A549 (cell line): Measurements from ENCODE around the gene PCBP3. TPM values are rescaled to one million over a fixed set of nuclear protein-coding genes. Genes with fewer than 3 reads are reported as not detected.

Experiments used
- ATAC-seq, 2 experiments: fragments of 200-7000 bp in 1 of 2; fragments of >200 bp in 1 of 2; cut with Nextera tagmentation in 1 of 2; cut with Tn5 transposase in 1 of 2; 3 replicates each; pipeline versions ENCODE4 v1.8.0 to v1.9.1; 2018 to 2020; ENCODE audit warnings: mild to moderate bottlenecking in 1 of 2, moderate library complexity in 1 of 2
- CTCF ChIA-PET: fragments of 300-600 bp; sonication (Branson Sonifier 250); formaldehyde crosslinking; extraction: SDS; loops from one replicate; lab custom pipeline; 2021; ENCODE audit warnings: antibody characterized with exemption, inconsistent platforms; lab: Yijun Ruan, JAX
- POLR2A ChIA-PET: fragments of 350-600 bp; formaldehyde crosslinking; extraction: SDS; loops from one replicate; lab custom pipeline; 2021; ENCODE audit warnings: antibody characterized with exemption, inconsistent platforms; lab: Yijun Ruan, JAX
- DNase-seq, 2 experiments: peaks; one replicate each; pipeline versions ENCODE4 v3.0.0 to v3.0.0-alpha.2; 2011 to 2016; ENCODE audit warnings: low read depth in 1 of 2, low spot score in 1 of 2
- FAIRE-seq: peaks from 2 replicates; lab custom pipeline; 2011; peaks lifted over from hg19 to GRCh38; lab: Jason Lieb, UNC
- H3K27ac ChIP-seq, 2 experiments: fragments of >200 bp; sonication (Bioruptor Twin); formaldehyde crosslinking; 3 replicates each; pipeline ENCODE4 v1.5.1; 2016 to 2017
- H3K4me1 ChIP-seq: fragments of >200 bp; sonication (Bioruptor Twin); formaldehyde crosslinking; 3 replicates; pipeline ENCODE4 v1.6.1; 2016
- H3K4me2 ChIP-seq: fragments of >200 bp; sonication (Bioruptor Twin); formaldehyde crosslinking; 3 replicates; pipeline ENCODE4 v1.6.1; 2016
- H3K4me3 ChIP-seq: fragments of >200 bp; sonication (Bioruptor Twin); formaldehyde crosslinking; 3 replicates; pipeline ENCODE4 v1.5.1; 2016
- H3K9me3 ChIP-seq: fragments of >200 bp; sonication (Bioruptor Twin); formaldehyde crosslinking; 3 replicates; pipeline ENCODE4 v1.6.1; 2016
- ATOH8 ChIP-seq: fragments of 250-450 bp; sonication (Bioruptor Pico); IDR thresholded peaks from 2 replicates; pipeline ENCODE4 v1.5.0; 2020; ENCODE audit warnings: low read depth, mild to moderate bottlenecking, moderate library complexity
- BHLHE40 ChIP-seq: IDR thresholded peaks from 2 replicates; pipeline ENCODE4 v1.6.1; 2012; ENCODE audit warnings: low read depth, low read length, inconsistent platforms
- CBX2 ChIP-seq: fragments of 200-600 bp; sonication (generic); IDR thresholded peaks from 2 replicates; pipeline ENCODE4 v1.6.1; 2016; ENCODE audit warnings: low read depth, mild to moderate bottlenecking, borderline replicate concordance
- CBX8 ChIP-seq: fragments of 200-600 bp; sonication (generic); IDR thresholded peaks from 2 replicates; pipeline ENCODE4 v1.6.1; 2016
- CHD2 ChIP-seq: fragments of 150-350 bp; IDR thresholded peaks from 2 replicates; pipeline ENCODE4 v1.6.1; 2014; ENCODE audit warnings: low read length; ENCODE audit not compliant: partially characterized antibody
- CHD4 ChIP-seq: fragments of 200-600 bp; sonication (generic); IDR thresholded peaks from 2 replicates; pipeline ENCODE4 v1.6.1; 2016; ENCODE audit warnings: antibody characterized with exemption, mild to moderate bottlenecking, borderline replicate concordance
- E2F6 ChIP-seq: IDR thresholded peaks from 2 replicates; pipeline ENCODE4 v1.6.1; 2012; ENCODE audit warnings: low read depth, borderline replicate concordance
- EHF ChIP-seq: fragments of 250-450 bp; sonication (Bioruptor Pico); IDR thresholded peaks from 2 replicates; pipeline ENCODE4 v1.5.0; 2020; ENCODE audit warnings: mild to moderate bottlenecking
- EHMT2 ChIP-seq: fragments of 200-600 bp; sonication (generic); IDR thresholded peaks from 2 replicates; pipeline ENCODE4 v1.6.1; 2016; ENCODE audit warnings: antibody characterized with exemption, low read depth, mild to moderate bottlenecking, moderate library complexity
- FOXS1 ChIP-seq: fragments of 250-450 bp; sonication (Bioruptor Pico); IDR thresholded peaks from 2 replicates; pipeline ENCODE4 v1.5.0; 2020; ENCODE audit warnings: mild to moderate bottlenecking, moderate library complexity
- HEYL ChIP-seq: fragments of 250-450 bp; sonication (Bioruptor Pico); IDR thresholded peaks from 2 replicates; pipeline ENCODE4 v1.8.0; 2021; ENCODE audit warnings: mild to moderate bottlenecking, moderate library complexity
- HOXA7 ChIP-seq: fragments of 250-450 bp; sonication (Bioruptor Pico); IDR thresholded peaks from 2 replicates; pipeline ENCODE4 v1.5.0; 2020; ENCODE audit warnings: mild to moderate bottlenecking, moderate library complexity
- JUNB ChIP-seq: fragments of >200 bp; sonication (Bioruptor Twin); formaldehyde crosslinking; IDR thresholded peaks from 2 replicates; pipeline ENCODE4 v1.6.1; 2016
- KDM1A ChIP-seq: fragments of 200-600 bp; sonication (generic); IDR thresholded peaks from 2 replicates; pipeline ENCODE4 v1.6.1; 2016; ENCODE audit warnings: low read depth, mild to moderate bottlenecking
- KDM5A ChIP-seq: fragments of 200-600 bp; sonication (generic); IDR thresholded peaks from 2 replicates; pipeline ENCODE4 v1.6.1; 2016; ENCODE audit warnings: antibody characterized with exemption, mild to moderate bottlenecking
- MAFK ChIP-seq: fragments of 450-650 bp; IDR thresholded peaks from 2 replicates; pipeline ENCODE4 v1.6.1; 2014; ENCODE audit not compliant: partially characterized antibody
- NFE2L2 ChIP-seq: fragments of 150-350 bp; conservative IDR thresholded peaks from 2 replicates; pipeline ENCODE4 v1.6.1; 2014; ENCODE audit warnings: low read length
- NPAS2 ChIP-seq: fragments of 250-450 bp; sonication (Bioruptor Pico); IDR thresholded peaks from 2 replicates; pipeline ENCODE4 v1.8.0; 2022; ENCODE audit warnings: mild to moderate bottlenecking, moderate library complexity, borderline replicate concordance
- NR3C1 ChIP-seq: fragments of >200 bp; sonication (Bioruptor Twin); formaldehyde crosslinking; IDR thresholded peaks from 3 replicates; pipeline ENCODE4 v1.6.1; 2017
- PHF8 ChIP-seq: fragments of 200-600 bp; sonication (generic); IDR thresholded peaks from 2 replicates; pipeline ENCODE4 v1.6.1; 2016; ENCODE audit warnings: low read depth, mild to moderate bottlenecking, antibody characterized with exemption, moderate library complexity, borderline replicate concordance
- POLR2A ChIP-seq: IDR thresholded peaks from 2 replicates; pipeline ENCODE4 v1.6.1; 2012; ENCODE audit warnings: mild to moderate bottlenecking, low read length
- RARB ChIP-seq: fragments of 250-450 bp; sonication (Bioruptor Pico); IDR thresholded peaks from 2 replicates; pipeline ENCODE4 v1.8.0; 2021; ENCODE audit warnings: mild to moderate bottlenecking, moderate library complexity
- RFX5 ChIP-seq: fragments of 450-650 bp; IDR thresholded peaks from 2 replicates; pipeline ENCODE4 v1.7.1; 2014; ENCODE audit warnings: antibody characterized with exemption, mild to moderate bottlenecking, moderate library complexity
- SREBF2 ChIP-seq: fragments of 450-650 bp; IDR thresholded peaks from 2 replicates; pipeline ENCODE4 v1.6.1; 2014; ENCODE audit warnings: mild to moderate bottlenecking, moderate library complexity
- TP53 ChIP-seq: fragments of 250-450 bp; sonication (Bioruptor Pico); IDR thresholded peaks from 2 replicates; pipeline ENCODE4 v1.5.0; 2021; ENCODE audit warnings: mild to moderate bottlenecking, moderate library complexity
- USF2 ChIP-seq: fragments of 450-650 bp; IDR thresholded peaks from 2 replicates; pipeline ENCODE4 v1.6.1; 2014; ENCODE audit warnings: antibody characterized with exemption
- ZC3H11A ChIP-seq: fragments of 450-650 bp; IDR thresholded peaks from 2 replicates; pipeline ENCODE4 v1.6.1; 2014; ENCODE audit warnings: antibody characterized with exemption, mild to moderate bottlenecking
- ZNF302 ChIP-seq: fragments of 250-450 bp; sonication (Bioruptor Pico); IDR thresholded peaks from 2 replicates; pipeline ENCODE4 v1.9.0; 2021; ENCODE audit warnings: inconsistent platforms, mild to moderate bottlenecking, moderate library complexity
- ZSCAN20 ChIP-seq: fragments of 250-450 bp; sonication (Bioruptor Pico); IDR thresholded peaks from 2 replicates; pipeline ENCODE4 v1.8.0; 2022; ENCODE audit warnings: mild to moderate bottlenecking, moderate library complexity
- WGBS: methylation state at CpG from one replicate; pipeline ENCODE4 v1.1.6; 2017; ENCODE audit errors: missing lambda C conversion rate; 5-methylcytosine and 5-hydroxymethylcytosine counted together
- polyA plus RNA-seq, 4 experiments: library from polyadenylated mRNA; depleted of rRNA in 3 of 4; stranded (reverse); fragments of >200 nt; fragmentation: RNase III in 1 of 4; extraction: RNeasy Plus Mini Kit Qiagen cat#74134 plus additional on column Dnase treatment in 1 of 4; gene quantifications; 2 replicates in 3 of 4; 3 replicates in 1 of 4; pipeline ENCODE4 v1.2.3, GENCODE V29; 2011 to 2017
- TF ChIP-seq, protein P1 (sequence below): fragments of 200-600 bp; sonication (generic); IDR thresholded peaks from 2 replicates; pipeline ENCODE4 v1.6.1; 2016; ENCODE audit warnings: antibody characterized with exemption, mild to moderate bottlenecking, moderate library complexity

The PCBP3 gene
- polyA plus RNA-seq, 2 of the 4 experiments (the other 2 are of a cell fraction): 0.30 to 0.34 TPM

DNA sequence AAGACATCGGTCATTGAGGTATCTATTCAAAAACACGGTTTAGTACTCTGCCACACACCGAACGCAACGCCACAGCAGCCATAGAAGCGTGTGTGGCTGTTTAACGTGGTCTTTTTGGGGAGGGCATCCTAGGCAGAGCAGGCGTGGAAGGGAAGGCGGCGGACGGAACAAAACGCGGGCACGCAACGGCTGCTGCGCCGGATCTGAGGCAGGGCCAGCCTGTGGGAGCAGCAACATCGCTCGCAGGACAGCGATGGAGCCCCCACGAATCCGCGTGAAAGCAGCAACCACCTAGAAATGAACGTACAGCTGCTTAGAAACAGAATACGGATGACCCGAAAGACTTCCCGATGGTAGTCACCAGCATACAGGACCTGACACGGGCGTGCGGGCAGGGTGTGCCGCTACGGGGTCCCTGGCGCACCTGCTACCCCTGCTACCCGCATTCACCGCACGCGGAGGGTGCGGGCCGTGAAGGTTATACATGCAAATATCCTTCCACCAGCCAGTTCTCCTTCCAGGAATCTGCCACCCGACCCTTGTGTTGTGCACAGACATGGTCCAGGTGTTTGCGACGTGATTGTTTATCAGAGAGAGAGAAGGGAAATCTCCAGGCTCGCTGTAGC, 223.6 kb downstream of the PCBP3 start:
- DNase-seq (no peak), ATAC-seq (no peak), FAIRE-seq (no peak)
- ChIA-PET POLR2A (no interaction called here), CTCF (no interaction called here)
- 65% methylated on average over 26 of the region's 43 CpGs for WGBS
- TF ChIP-seq SREBF2 (no peak), KDM5A (no peak), POLR2A (no peak), PHF8 (no peak), RARB (CRISPR knock-in tag) (no peak), MAFK (no peak), CHD4 (no peak), FOXS1 (CRISPR knock-in tag) (no peak), HEYL (CRISPR knock-in tag) (no peak), EHMT2 (no peak), EHF (no peak), NFE2L2 (no peak), USF2 (no peak), NR3C1 (no peak), BHLHE40 (no peak), HOXA7 (no peak), E2F6 (no peak)
- TF ChIP-seq, protein P1, sequence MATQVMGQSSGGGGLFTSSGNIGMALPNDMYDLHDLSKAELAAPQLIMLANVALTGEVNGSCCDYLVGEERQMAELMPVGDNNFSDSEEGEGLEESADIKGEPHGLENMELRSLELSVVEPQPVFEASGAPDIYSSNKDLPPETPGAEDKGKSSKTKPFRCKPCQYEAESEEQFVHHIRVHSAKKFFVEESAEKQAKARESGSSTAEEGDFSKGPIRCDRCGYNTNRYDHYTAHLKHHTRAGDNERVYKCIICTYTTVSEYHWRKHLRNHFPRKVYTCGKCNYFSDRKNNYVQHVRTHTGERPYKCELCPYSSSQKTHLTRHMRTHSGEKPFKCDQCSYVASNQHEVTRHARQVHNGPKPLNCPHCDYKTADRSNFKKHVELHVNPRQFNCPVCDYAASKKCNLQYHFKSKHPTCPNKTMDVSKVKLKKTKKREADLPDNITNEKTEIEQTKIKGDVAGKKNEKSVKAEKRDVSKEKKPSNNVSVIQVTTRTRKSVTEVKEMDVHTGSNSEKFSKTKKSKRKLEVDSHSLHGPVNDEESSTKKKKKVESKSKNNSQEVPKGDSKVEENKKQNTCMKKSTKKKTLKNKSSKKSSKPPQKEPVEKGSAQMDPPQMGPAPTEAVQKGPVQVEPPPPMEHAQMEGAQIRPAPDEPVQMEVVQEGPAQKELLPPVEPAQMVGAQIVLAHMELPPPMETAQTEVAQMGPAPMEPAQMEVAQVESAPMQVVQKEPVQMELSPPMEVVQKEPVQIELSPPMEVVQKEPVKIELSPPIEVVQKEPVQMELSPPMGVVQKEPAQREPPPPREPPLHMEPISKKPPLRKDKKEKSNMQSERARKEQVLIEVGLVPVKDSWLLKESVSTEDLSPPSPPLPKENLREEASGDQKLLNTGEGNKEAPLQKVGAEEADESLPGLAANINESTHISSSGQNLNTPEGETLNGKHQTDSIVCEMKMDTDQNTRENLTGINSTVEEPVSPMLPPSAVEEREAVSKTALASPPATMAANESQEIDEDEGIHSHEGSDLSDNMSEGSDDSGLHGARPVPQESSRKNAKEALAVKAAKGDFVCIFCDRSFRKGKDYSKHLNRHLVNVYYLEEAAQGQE: no peak
- Histone ChIP-seq H3K27ac (no peak overlapping the region), H3K4me3 (no peak overlapping the region), H3K4me1 (no peaks in the 10 kb centered on the region), H3K9me3 (no peaks in the 10 kb centered on the region), H3K4me2 (no peak overlapping the region)

GRCh38 chr21:45867671-45868081, 224.2 kb downstream of the PCBP3 start:
- no peak overlapping the region for H3K27ac ChIP-seq
- POLR2A ChIA-PET: no interaction called here
- no peaks in the 10 kb centered on the region for H3K9me3 ChIP-seq
- CTCF ChIA-PET: no interaction called here
- 81% methylated on average over 20 of the region's 22 CpGs for WGBS
- no peak for DNase-seq
- FAIRE-seq: no peak
- no peaks in the 10 kb centered on the region for H3K4me1 ChIP-seq
- H3K4me3 ChIP-seq: no peak overlapping the region
- no peak for ATAC-seq
- no peak overlapping the region for H3K4me2 ChIP-seq
- TF ChIP-seq KDM1A (no peak), BHLHE40 (no peak), CHD2 (no peak), CBX2 (no peak), CBX8 (no peak), ZC3H11A (no peak), ATOH8 (CRISPR knock-in tag) (no peak), TP53 (CRISPR knock-in tag) (no peak), USF2 (no peak), EHF (no peak), SREBF2 (no peak), NR3C1 (no peak), JUNB (no peak), NPAS2 (no peak), KDM5A (no peak), FOXS1 (CRISPR knock-in tag) (no peak), RFX5 (no peak), ZNF302 (no peak), E2F6 (no peak), ZSCAN20 (CRISPR knock-in tag) (no peak)
